ENCODE measurements around the gene PANK4.

DNA sequence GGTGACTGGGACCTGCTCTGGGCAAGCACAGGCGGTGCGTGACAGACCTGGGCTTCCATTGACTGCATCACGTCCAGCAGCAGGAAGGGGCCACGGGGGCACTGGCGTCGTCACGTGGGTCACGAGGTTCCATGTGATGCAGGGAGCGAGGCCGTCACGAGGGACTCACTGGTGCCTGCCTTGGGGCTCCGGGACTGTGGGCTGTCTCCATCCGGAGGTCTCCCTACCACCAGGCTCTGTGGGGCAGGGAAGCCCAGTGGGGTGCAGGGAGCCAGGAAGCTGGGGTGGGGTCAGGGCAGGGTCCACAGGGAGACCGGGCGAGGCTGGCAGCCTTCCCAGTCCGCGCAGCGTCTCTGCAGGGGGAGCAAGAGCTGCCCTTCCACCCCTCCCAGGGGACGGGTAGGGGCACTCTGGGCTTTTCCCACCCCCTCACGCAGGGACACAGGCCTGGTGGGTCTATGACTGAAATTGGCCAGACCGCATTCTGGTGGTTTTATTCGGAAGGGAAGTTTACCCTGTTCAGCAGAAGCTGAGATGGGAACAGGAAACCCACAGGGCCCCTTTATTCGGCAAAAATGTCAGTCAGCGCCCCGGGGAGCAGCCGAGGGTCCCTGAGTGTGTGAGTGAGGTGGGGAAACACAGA is 29.4 kb upstream of the PANK4 start:
- TF ChIP-seq ZFP3 (CRISPR knock-in tag; IDR thresholded peaks at IDR 0.05) (no peak), ZFP30 (CRISPR knock-in tag; IDR thresholded peaks at IDR 0.05) (no peak), ARNTL (CRISPR knock-in tag; IDR thresholded peaks at IDR 0.05; ENCODE audit: borderline replicate concordance, low read depth) (no peak), PATZ1 (CRISPR knock-in tag; IDR thresholded peaks at IDR 0.05; ENCODE audit: borderline replicate concordance) (no peak), ZNF8 (CRISPR knock-in tag; IDR thresholded peaks at IDR 0.05) (no peak), CSDC2 (CRISPR knock-in tag; IDR thresholded peaks at IDR 0.05) (no peak), BACH2 (CRISPR knock-in tag; IDR thresholded peaks at IDR 0.05; ENCODE audit: borderline replicate concordance) (no peak), OSR1 (CRISPR knock-in tag; IDR thresholded peaks at IDR 0.05) (no peak)
- TF ChIP-seq, protein P1, sequence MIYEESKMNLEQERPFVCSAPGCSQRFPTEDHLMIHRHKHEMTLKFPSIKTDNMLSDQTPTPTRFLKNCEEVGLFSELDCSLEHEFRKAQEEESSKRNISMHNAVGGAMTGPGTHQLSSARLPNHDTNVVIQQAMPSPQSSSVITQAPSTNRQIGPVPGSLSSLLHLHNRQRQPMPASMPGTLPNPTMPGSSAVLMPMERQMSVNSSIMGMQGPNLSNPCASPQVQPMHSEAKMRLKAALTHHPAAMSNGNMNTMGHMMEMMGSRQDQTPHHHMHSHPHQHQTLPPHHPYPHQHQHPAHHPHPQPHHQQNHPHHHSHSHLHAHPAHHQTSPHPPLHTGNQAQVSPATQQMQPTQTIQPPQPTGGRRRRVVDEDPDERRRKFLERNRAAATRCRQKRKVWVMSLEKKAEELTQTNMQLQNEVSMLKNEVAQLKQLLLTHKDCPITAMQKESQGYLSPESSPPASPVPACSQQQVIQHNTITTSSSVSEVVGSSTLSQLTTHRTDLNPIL (CRISPR knock-in tag; IDR thresholded peaks at IDR 0.05; ENCODE audit: low read depth): no peak
- TF ChIP-seq, protein P2, sequence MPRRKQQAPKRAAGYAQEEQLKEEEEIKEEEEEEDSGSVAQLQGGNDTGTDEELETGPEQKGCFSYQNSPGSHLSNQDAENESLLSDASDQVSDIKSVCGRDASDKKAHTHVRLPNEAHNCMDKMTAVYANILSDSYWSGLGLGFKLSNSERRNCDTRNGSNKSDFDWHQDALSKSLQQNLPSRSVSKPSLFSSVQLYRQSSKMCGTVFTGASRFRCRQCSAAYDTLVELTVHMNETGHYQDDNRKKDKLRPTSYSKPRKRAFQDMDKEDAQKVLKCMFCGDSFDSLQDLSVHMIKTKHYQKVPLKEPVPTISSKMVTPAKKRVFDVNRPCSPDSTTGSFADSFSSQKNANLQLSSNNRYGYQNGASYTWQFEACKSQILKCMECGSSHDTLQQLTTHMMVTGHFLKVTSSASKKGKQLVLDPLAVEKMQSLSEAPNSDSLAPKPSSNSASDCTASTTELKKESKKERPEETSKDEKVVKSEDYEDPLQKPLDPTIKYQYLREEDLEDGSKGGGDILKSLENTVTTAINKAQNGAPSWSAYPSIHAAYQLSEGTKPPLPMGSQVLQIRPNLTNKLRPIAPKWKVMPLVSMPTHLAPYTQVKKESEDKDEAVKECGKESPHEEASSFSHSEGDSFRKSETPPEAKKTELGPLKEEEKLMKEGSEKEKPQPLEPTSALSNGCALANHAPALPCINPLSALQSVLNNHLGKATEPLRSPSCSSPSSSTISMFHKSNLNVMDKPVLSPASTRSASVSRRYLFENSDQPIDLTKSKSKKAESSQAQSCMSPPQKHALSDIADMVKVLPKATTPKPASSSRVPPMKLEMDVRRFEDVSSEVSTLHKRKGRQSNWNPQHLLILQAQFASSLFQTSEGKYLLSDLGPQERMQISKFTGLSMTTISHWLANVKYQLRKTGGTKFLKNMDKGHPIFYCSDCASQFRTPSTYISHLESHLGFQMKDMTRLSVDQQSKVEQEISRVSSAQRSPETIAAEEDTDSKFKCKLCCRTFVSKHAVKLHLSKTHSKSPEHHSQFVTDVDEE (CRISPR knock-in tag; IDR thresholded peaks at IDR 0.05): no peak

Data from SK-N-SH treated with all-trans-retinoic acid at 6 μM for 48 hours (cell line).